Measurements from ENCODE around the gene ST7. TPM values are rescaled to one million over a fixed set of nuclear protein-coding genes. Genes with fewer than 3 reads are reported as not detected.

The ST7 gene
- total and polyA plus RNA-seq, 2 of the 8 experiments (the other 6 are each of a cell fraction or from before 2014, with no cell fraction given) = 16.3 to 18.0 TPM

- TF ChIP-seq CHD7 (IDR thresholded peaks at IDR 0.05; ENCODE audit: insufficient replicate concordance, low read length) (no peak), FOSL1 (IDR thresholded peaks at IDR 0.05; ENCODE audit: insufficient read depth, low read depth, low read length) (no peak), HDAC6 (IDR thresholded peaks at IDR 0.05; ENCODE audit: low read depth, low read length) (no peak), POLR2A (IDR thresholded peaks at IDR 0.05; ENCODE audit: control extremely low read depth in 1 of 2, low read depth in 2 of 2, low read length in 2 of 2) (no peak), CTCF (IDR thresholded peaks at IDR 0.05; ENCODE audit: control extremely low read depth in 1 of 3, insufficient read depth in 1 of 3, low read depth in 1 of 3, low read length in 3 of 3) (no peak), NRF1 (IDR thresholded peaks at IDR 0.05; ENCODE audit: low read depth, low read length) (no peak), JUND (IDR thresholded peaks at IDR 0.05; ENCODE audit: low read length) (no peak), CREB1 (IDR thresholded peaks at IDR 0.05) (no peak), SAP30 (IDR thresholded peaks at IDR 0.05; ENCODE audit: insufficient read depth, insufficient replicate concordance, low read length) (no peak), SRF (IDR thresholded peaks at IDR 0.05; ENCODE audit: low read depth, low read length) (no peak)
Measured at GRCh38 chr7:116933465-116933864, 19.8 kb upstream of the ST7 start (continued).

Measured in H1 (cell line).